ENCODE results near the gene LIMA1. TPM values are rescaled to one million over a fixed set of nuclear protein-coding genes. Genes with fewer than 3 reads are reported as not detected.

The LIMA1 gene
- total RNA-seq, 1 donor: 4.4 TPM

GRCh38 chr12:50200552-50201273 lies 82.6 kb downstream of the LIMA1 start:
- Histone ChIP-seq H3K27me3 (ENCODE audit: insufficient read depth, low read length) (no peaks in the 10 kb centered on the region), H3K4me3 (ENCODE audit: low read length) (no peak overlapping the region), H3K9me3 (ENCODE audit: low read depth, low read length) (no peaks in the 10 kb centered on the region), H3K4me1 (ENCODE audit: insufficient read depth, low read length) (no peaks in the 10 kb centered on the region)

GRCh38 chr12:50198829-50199228 lies 84.5 kb downstream of the LIMA1 start:
- Histone ChIP-seq H3K4me1 (ENCODE audit: insufficient read depth, low read length) (no peaks in the 10 kb centered on the region), H3K4me3 (ENCODE audit: low read length) (no peak overlapping the region), H3K27me3 (ENCODE audit: insufficient read depth, low read length) (no peaks in the 10 kb centered on the region), H3K9me3 (ENCODE audit: low read depth, low read length) (no peaks in the 10 kb centered on the region)

GRCh38 chr12:50197297-50197727 lies 86.0 kb downstream of the LIMA1 start:
- H3K27me3 ChIP-seq (ENCODE audit: insufficient read depth, low read length): no peaks in the 10 kb centered on the region
- H3K4me1 ChIP-seq (ENCODE audit: insufficient read depth, low read length): no peaks in the 10 kb centered on the region
- no peak overlapping the region for H3K4me3 ChIP-seq (ENCODE audit: low read length)
- no peaks in the 10 kb centered on the region for H3K9me3 ChIP-seq (ENCODE audit: low read depth, low read length)

- Histone ChIP-seq H3K4me3 (ENCODE audit: low read length) (no peak overlapping the region), H3K9me3 (ENCODE audit: low read depth, low read length) (no peaks in the 10 kb centered on the region), H3K4me1 (ENCODE audit: insufficient read depth, low read length) (no peaks in the 10 kb centered on the region), H3K27me3 (ENCODE audit: insufficient read depth, low read length) (no peaks in the 10 kb centered on the region)
Measured at GRCh38 chr12:50196537-50196936, 86.8 kb downstream of the LIMA1 start.

GRCh38 chr12:50195832-50196231 lies 87.5 kb downstream of the LIMA1 start:
- no peaks in the 10 kb centered on the region for H3K9me3 ChIP-seq (ENCODE audit: low read depth, low read length)
- no peaks in the 10 kb centered on the region for H3K27me3 ChIP-seq (ENCODE audit: insufficient read depth, low read length)
- H3K4me1 ChIP-seq (ENCODE audit: insufficient read depth, low read length): no peaks in the 10 kb centered on the region
- H3K4me3 ChIP-seq (ENCODE audit: low read length): no peak overlapping the region

GRCh38 chr12:50192908-50193307 lies 90.4 kb downstream of the LIMA1 start:
- Histone ChIP-seq H3K9me3 (ENCODE audit: low read depth, low read length) (no peaks in the 10 kb centered on the region), H3K27me3 (ENCODE audit: insufficient read depth, low read length) (no peaks in the 10 kb centered on the region), H3K4me1 (ENCODE audit: insufficient read depth, low read length) (peaks cover 11% of the 10 kb centered on the region), H3K4me3 (ENCODE audit: low read length) (no peak overlapping the region)

GRCh38 chr12:50192236-50192635 lies 91.1 kb downstream of the LIMA1 start:
- Histone ChIP-seq H3K27me3 (ENCODE audit: insufficient read depth, low read length) (no peaks in the 10 kb centered on the region), H3K4me3 (ENCODE audit: low read length) (no peak overlapping the region), H3K9me3 (ENCODE audit: low read depth, low read length) (no peaks in the 10 kb centered on the region), H3K4me1 (ENCODE audit: insufficient read depth, low read length) (peaks cover 11% of the 10 kb centered on the region)

- Histone ChIP-seq H3K4me3 (ENCODE audit: low read length) (no peak overlapping the region), H3K27me3 (ENCODE audit: insufficient read depth, low read length) (no peaks in the 10 kb centered on the region), H3K9me3 (ENCODE audit: low read depth, low read length) (no peaks in the 10 kb centered on the region), H3K4me1 (ENCODE audit: insufficient read depth, low read length) (peaks cover 11% of the 10 kb centered on the region)
Measured at GRCh38 chr12:50190859-50191258, 92.5 kb downstream of the LIMA1 start.

- H3K4me1 ChIP-seq (ENCODE audit: insufficient read depth, low read length): peaks cover 11% of the 10 kb centered on the region
- H3K27me3 ChIP-seq (ENCODE audit: insufficient read depth, low read length): no peaks in the 10 kb centered on the region
- H3K4me3 ChIP-seq (ENCODE audit: low read length): no peak overlapping the region
- H3K9me3 ChIP-seq (ENCODE audit: low read depth, low read length): no peaks in the 10 kb centered on the region
Measured at GRCh38 chr12:50188875-50189575, 94.3 kb downstream of the LIMA1 start.

- Histone ChIP-seq H3K4me1 (ENCODE audit: insufficient read depth, low read length) (peaks cover 11% of the 10 kb centered on the region), H3K9me3 (ENCODE audit: low read depth, low read length) (no peaks in the 10 kb centered on the region), H3K4me3 (ENCODE audit: low read length) (no peak overlapping the region), H3K27me3 (ENCODE audit: insufficient read depth, low read length) (no peaks in the 10 kb centered on the region)
Measured at GRCh38 chr12:50188241-50188781, 95.0 kb downstream of the LIMA1 start.

- Histone ChIP-seq H3K27me3 (ENCODE audit: insufficient read depth, low read length) (no peaks in the 10 kb centered on the region), H3K4me1 (ENCODE audit: insufficient read depth, low read length) (peaks cover 11% of the 10 kb centered on the region), H3K9me3 (ENCODE audit: low read depth, low read length) (no peaks in the 10 kb centered on the region), H3K4me3 (ENCODE audit: low read length) (no peak overlapping the region)
Measured at GRCh38 chr12:50187084-50187900, 96.0 kb downstream of the LIMA1 start.

GRCh38 chr12:50186681-50187080 lies 96.6 kb downstream of the LIMA1 start:
- H3K4me3 ChIP-seq (ENCODE audit: low read length): no peak overlapping the region
- H3K9me3 ChIP-seq (ENCODE audit: low read depth, low read length): no peaks in the 10 kb centered on the region
- H3K4me1 ChIP-seq (ENCODE audit: insufficient read depth, low read length): peaks cover 11% of the 10 kb centered on the region
- H3K27me3 ChIP-seq (ENCODE audit: insufficient read depth, low read length): no peaks in the 10 kb centered on the region

- no peak overlapping the region for H3K4me3 ChIP-seq (ENCODE audit: low read length)
- H3K27me3 ChIP-seq (ENCODE audit: insufficient read depth, low read length): no peaks in the 10 kb centered on the region
- H3K9me3 ChIP-seq (ENCODE audit: low read depth, low read length): no peaks in the 10 kb centered on the region
- H3K4me1 ChIP-seq (ENCODE audit: insufficient read depth, low read length): peaks cover 11% of the 10 kb centered on the region
Measured at GRCh38 chr12:50185970-50186663, 97.2 kb downstream of the LIMA1 start.

- no peak overlapping the region for H3K4me3 ChIP-seq (ENCODE audit: low read length)
- no peaks in the 10 kb centered on the region for H3K9me3 ChIP-seq (ENCODE audit: low read depth, low read length)
- peaks cover 11% of the 10 kb centered on the region for H3K4me1 ChIP-seq (ENCODE audit: insufficient read depth, low read length)
- no peaks in the 10 kb centered on the region for H3K27me3 ChIP-seq (ENCODE audit: insufficient read depth, low read length)
Measured at GRCh38 chr12:50185301-50185895, 97.9 kb downstream of the LIMA1 start.
